K562 (cell line): ENCODE data around the gene NXT1. TPM values are rescaled to one million over a fixed set of nuclear protein-coding genes. Genes with fewer than 3 reads are reported as not detected.

Experiments
- ATAC-seq: fragments of 200-7000 bp; cut with Tn5 transposase; 3 replicates; pipeline ENCODE4 v1.9.1; 2020; ENCODE audit warnings: moderate library complexity
- BruUV-seq: library from RNA; stranded (reverse); fragments of 400-500 nt; replicated peaks from 2 replicates; lab custom pipeline; 2021; lab: Mats Ljungman, UMichigan
- CTCF ChIA-PET: fragments of 300-600 bp; formaldehyde crosslinking; extraction: SDS; loops from one replicate; lab custom pipeline; 2021; ENCODE audit warnings: low intra/inter-chr PET ratio; lab: Yijun Ruan, JAX
- POLR2A ChIA-PET: fragments of 300-600, 350-650 bp; sonication (Branson Sonifier 250); formaldehyde crosslinking; extraction: SDS; loops from one replicate; lab custom pipeline; 2021; ENCODE audit warnings: antibody characterized with exemption, inconsistent platforms; lab: Yijun Ruan, JAX
- DNase-seq, 4 experiments: peaks; one replicate each; pipeline versions ENCODE4 v3.0.0 to v3.0.0-alpha.2; 2011 to 2018; ENCODE audit warnings: low spot score in 3 of 4, mixed read lengths in 3 of 4; ENCODE audit errors: extremely low read depth in 1 of 4
- FAIRE-seq: peaks from 2 replicates; lab custom pipeline; 2011; peaks lifted over from hg19 to GRCh38; lab: Jason Lieb, UNC
- H2AFZ ChIP-seq: 2 replicates; pipeline ENCODE4 v1.6.0; 2011; ENCODE audit warnings: low read depth, low read length, control low read depth, inconsistent platforms
- H3K27ac ChIP-seq: fragments of 200-600 bp; 3 replicates; pipeline ENCODE4 v1.8.0; 2011; ENCODE audit warnings: low read depth, mild to moderate bottlenecking, control low read depth, inconsistent platforms, low read length, moderate library complexity, mixed read lengths; ENCODE audit errors: extremely low read depth
- H3K27me3 ChIP-seq, 2 experiments: fragments of 300-600 bp in 1 of 2; 2 replicates in 1 of 2; 3 replicates in 1 of 2; pipeline versions ENCODE4 v1.6.0 to v1.8.0; 2011; ENCODE audit warnings: inconsistent platforms in 2 of 2, low read length in 2 of 2, mild to moderate bottlenecking in 1 of 2, mixed read lengths in 1 of 2, moderate library complexity in 1 of 2; ENCODE audit not compliant: control insufficient read depth in 2 of 2, insufficient read depth in 2 of 2
- H3K36me3 ChIP-seq: fragments of 300-600 bp; 3 replicates; pipeline ENCODE4 v1.8.0; 2011; ENCODE audit warnings: mild to moderate bottlenecking, low read length, inconsistent platforms; ENCODE audit not compliant: control insufficient read depth, insufficient read depth
- H3K4me1 ChIP-seq, 2 experiments: fragments of 200-600 bp in 1 of 2; replicated peaks in 1 of 2; 2 replicates in 1 of 2; 3 replicates in 1 of 2; pipeline versions ENCODE4 v1.5.1 to v1.8.0; 2011; ENCODE audit warnings: inconsistent platforms in 2 of 2, low read length in 2 of 2, mild to moderate bottlenecking in 1 of 2, mixed read lengths in 1 of 2, moderate library complexity in 1 of 2; ENCODE audit not compliant: control insufficient read depth in 2 of 2, insufficient read depth in 2 of 2
- H3K4me2 ChIP-seq: 2 replicates; pipeline ENCODE4 v1.6.1; 2011; ENCODE audit warnings: low read length, control low read depth, inconsistent platforms, mixed read lengths; ENCODE audit not compliant: insufficient read depth
- H3K4me3 ChIP-seq: fragments of 200-600 bp; sonication (generic), shearing (Covaris generic); 2 replicates; pipeline ENCODE4 v1.5.1; 2016; ENCODE audit warnings: control low read depth, inconsistent platforms
- H3K79me2 ChIP-seq: fragments of 200-600 bp; 3 replicates; pipeline ENCODE4 v1.8.0; 2011; ENCODE audit warnings: low read length, inconsistent platforms; ENCODE audit not compliant: control insufficient read depth, insufficient read depth
- H3K9ac ChIP-seq, 2 experiments: 2 replicates each; pipeline versions ENCODE4 v1.6.0 to v1.6.1; 2011; ENCODE audit warnings: low read depth in 2 of 2, low read length in 2 of 2, control low read depth in 1 of 2, inconsistent platforms in 1 of 2, mild to moderate bottlenecking in 1 of 2, mixed read lengths in 1 of 2; ENCODE audit not compliant: insufficient read depth in 1 of 2
- H3K9me1 ChIP-seq: one replicate; pipeline ENCODE4 v1.6.0; 2011; ENCODE audit warnings: inconsistent platforms, mild to moderate bottlenecking, low read length, moderate library complexity; ENCODE audit not compliant: control insufficient read depth, insufficient read depth
- H3K9me3 ChIP-seq: replicated peaks from 2 replicates; pipeline ENCODE4 v1.5.1; 2011; ENCODE audit warnings: low read depth, low read length, inconsistent platforms; ENCODE audit not compliant: control insufficient read depth, insufficient read depth
- H4K20me1 ChIP-seq: replicated peaks from 2 replicates; pipeline ENCODE4 v1.6.1; 2011; ENCODE audit warnings: low read length, inconsistent platforms, mixed read lengths; ENCODE audit not compliant: control insufficient read depth, insufficient read depth
- MED1 ChIP-seq: sonication (generic); formaldehyde crosslinking; IDR thresholded peaks from 2 replicates; pipeline ENCODE4 v1.8.1; 2023; ENCODE audit warnings: missing genetic modification reagents, borderline replicate concordance
- WGBS: fragments of 100-300 bp; shearing (Covaris generic); methylation state at CpG from one replicate; pipeline ENCODE4 v1.1.6; 2016; ENCODE audit warnings: low coverage, mixed read lengths; ENCODE audit not compliant: insufficient coverage; ENCODE audit errors: missing lambda C conversion rate; 5-methylcytosine and 5-hydroxymethylcytosine counted together
- in situ Hi-C: fragments of 300-500 bp; cut with MboI; formaldehyde crosslinking; loops from 4 replicates; pipeline ENCODE4 v1.15.0; 2018; ENCODE audit warnings: inconsistent platforms, mixed read lengths
- intact Hi-C: fragments of 100-400 bp; cut with micrococcal nuclease; formaldehyde crosslinking; loops from 2 replicates; pipeline ENCODE4 v1.14.2; 2022
- polyA plus RNA-seq, 8 experiments: library from polyadenylated mRNA; depleted of rRNA in 4 of 8; stranded (reverse) in 5 of 8; unstranded in 3 of 8; fragments of >200 nt; fragmentation: Nextera tagmentation in 2 of 8; fragmentation: Illumina TruSeq in 1 of 8; extraction: Ambion mirVana in 2 of 8; extraction: Trizol in 1 of 8; gene quantifications; 2 replicates each; pipeline versions ENCODE4 v1.2.1 to v1.2.3, GENCODE V29; 2011 to 2014; ENCODE audit warnings: inconsistent platforms in 1 of 8, missing spikeins in 1 of 8
- total RNA-seq, 7 experiments: library from RNA; depleted of rRNA in 6 of 7; stranded (reverse); fragments of >200 nt in 6 of 7; fragmentation: Illumina TruSeq in 2 of 7; extraction: Trizol in 2 of 7; gene quantifications; 2 replicates each; pipeline versions ENCODE4 v1.2.1 to v1.2.3, GENCODE V29; 2011 to 2021; ENCODE audit warnings: low replicate concordance in 1 of 7
- TF ChIP-seq, protein P1 (sequence below): fragments of 250-450 bp; sonication (Bioruptor Pico); IDR thresholded peaks from 2 replicates; pipeline ENCODE4 v1.5.0; 2021
- TF ChIP-seq, protein P2 (sequence below): IDR thresholded peaks from 2 replicates; pipeline ENCODE4 v1.6.1; 2016; ENCODE audit warnings: missing genetic modification characterization, missing compliant biosample characterization

NXT1 gene
- total and polyA plus RNA-seq, 9 of the 15 experiments (the other 6 are each of a cell fraction or from before 2014, with no cell fraction given): 7.7 to 50.9 (median 35.6) TPM

DNA sequence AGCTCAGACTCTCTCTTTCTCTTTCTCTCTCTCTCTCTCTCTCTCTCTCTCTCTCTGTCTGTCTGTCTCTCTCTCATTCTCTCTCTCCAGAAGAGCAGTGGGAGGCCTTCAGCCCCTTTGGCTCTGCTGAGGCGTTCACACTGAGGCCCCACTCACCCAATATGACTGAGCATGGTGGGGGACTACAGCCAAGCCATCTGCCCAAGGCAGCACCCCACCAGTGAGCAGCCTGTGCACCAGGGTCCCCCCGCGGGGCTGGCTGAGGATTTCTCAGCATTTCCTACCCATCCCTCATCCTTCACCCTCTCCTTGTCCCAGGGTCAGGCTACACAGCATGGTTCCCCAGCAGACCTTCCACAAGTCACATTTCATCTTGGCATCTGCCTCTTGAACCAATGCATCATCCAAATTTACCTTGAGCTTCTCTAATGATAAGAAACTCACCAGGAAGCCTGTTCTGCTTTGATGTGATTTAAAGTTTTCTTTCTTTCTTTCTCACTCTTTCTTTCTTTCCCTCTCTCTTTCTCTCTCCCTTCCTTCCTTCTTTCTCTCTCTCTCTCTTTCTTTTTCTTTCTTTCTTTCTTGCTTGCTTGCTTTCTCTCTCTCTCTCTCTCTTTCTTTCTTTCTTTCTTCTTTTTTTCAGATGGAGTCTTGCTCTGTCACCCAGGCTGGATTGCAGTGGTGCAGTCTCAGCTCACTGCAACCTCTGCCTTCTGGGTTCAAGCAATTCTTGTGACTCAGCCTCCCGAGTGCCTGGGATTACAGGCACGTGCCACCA lies 47.1 kb upstream of the NXT1 start:
- Histone ChIP-seq H3K27ac (no peak overlapping the region), H2AFZ (no peak overlapping the region), H3K9me3 (no peaks in the 10 kb centered on the region), H3K4me2 (no peak overlapping the region), H3K27me3 (peaks cover 4 to 53% of the 10 kb centered on the region in 2 experiments), H4K20me1 (no peaks in the 10 kb centered on the region), H3K9me1 (no peaks in the 10 kb centered on the region), H3K4me3 (no peak overlapping the region), H3K79me2 (no peaks in the 10 kb centered on the region), H3K9ac (no peak overlapping the region)
- ChIA-PET POLR2A (interaction anchor here (1.4 kb wide), 1 partner anchor 9 kb away, joined by 5 read pairs; no protein-coding TSS in a partner anchor), CTCF (no interaction called here)
- in situ Hi-C loops: no loop called here
- DNase-seq (no peak), FAIRE-seq (no peak)
- BruUV-seq: no TSS peak
- intact Hi-C loops: no loop called here
- 0% methylated on average over 5 of the region's 5 CpGs for WGBS
- TF ChIP-seq, protein P1, sequence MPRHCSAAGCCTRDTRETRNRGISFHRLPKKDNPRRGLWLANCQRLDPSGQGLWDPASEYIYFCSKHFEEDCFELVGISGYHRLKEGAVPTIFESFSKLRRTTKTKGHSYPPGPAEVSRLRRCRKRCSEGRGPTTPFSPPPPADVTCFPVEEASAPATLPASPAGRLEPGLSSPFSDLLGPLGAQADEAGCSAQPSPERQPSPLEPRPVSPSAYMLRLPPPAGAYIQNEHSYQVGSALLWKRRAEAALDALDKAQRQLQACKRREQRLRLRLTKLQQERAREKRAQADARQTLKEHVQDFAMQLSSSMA (CRISPR knock-in tag): no peak
- no peak for TF ChIP-seq MED1
- TF ChIP-seq, protein P2, sequence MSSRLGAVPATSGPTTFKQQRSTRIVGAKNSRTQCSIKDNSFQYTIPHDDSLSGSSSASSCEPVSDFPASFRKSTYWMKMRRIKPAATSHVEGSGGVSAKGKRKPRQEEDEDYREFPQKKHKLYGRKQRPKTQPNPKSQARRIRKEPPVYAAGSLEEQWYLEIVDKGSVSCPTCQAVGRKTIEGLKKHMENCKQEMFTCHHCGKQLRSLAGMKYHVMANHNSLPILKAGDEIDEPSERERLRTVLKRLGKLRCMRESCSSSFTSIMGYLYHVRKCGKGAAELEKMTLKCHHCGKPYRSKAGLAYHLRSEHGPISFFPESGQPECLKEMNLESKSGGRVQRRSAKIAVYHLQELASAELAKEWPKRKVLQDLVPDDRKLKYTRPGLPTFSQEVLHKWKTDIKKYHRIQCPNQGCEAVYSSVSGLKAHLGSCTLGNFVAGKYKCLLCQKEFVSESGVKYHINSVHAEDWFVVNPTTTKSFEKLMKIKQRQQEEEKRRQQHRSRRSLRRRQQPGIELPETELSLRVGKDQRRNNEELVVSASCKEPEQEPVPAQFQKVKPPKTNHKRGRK (tag): peak; percentile 64
- TF ChIP-seq, all 486 proteins: peak for 1
- Histone ChIP-seq H3K4me1 (no peaks in the 10 kb centered on the region; a peak in 2 of 5 replicates), H3K36me3 (no peaks in the 10 kb centered on the region)
- no peak for ATAC-seq
